ENCODE measurements around the gene GRK5. TPM values are rescaled to one million over a fixed set of nuclear protein-coding genes. Genes with fewer than 3 reads are reported as not detected.
A peak's percentile ranks its signal among the peaks of the same experiment; 100 is the strongest.

GRK5 gene
- total and polyA plus RNA-seq, 5 donors = 31.3 to 89.9 (median 57.6) TPM

- Histone ChIP-seq H3K27me3 (ENCODE audit: control insufficient read depth, insufficient read depth) (no peaks in the 10 kb centered on the region), H3K27ac (ENCODE audit: low read length) (no peak overlapping the region), H3K4me1 (ENCODE audit: control insufficient read depth, insufficient read depth, low read length) (peaks cover 16% of the 10 kb centered on the region), H3K9me3 (ENCODE audit: control insufficient read depth, low read length) (no peaks in the 10 kb centered on the region), H3K4me3 (ENCODE audit: low read length) (no peak overlapping the region)
- ATAC-seq (peak in 1 of 2 donors; percentile 15), DNase-seq (peak in 1 of 3 donors; percentile 62)
- 66% methylated on average over 11 of the region's 11 CpGs for WGBS
- intact Hi-C loops (cut with DNase I) = no loop called here
Measured at GRCh38 chr10:119383174-119383856, 175.9 kb downstream of the GRK5 start.

GRCh38 chr10:119384127-119384526 is 176.8 kb downstream of the GRK5 start:
- intact Hi-C loops (cut with DNase I) = no loop called here
- WGBS = 89% methylated on average over 5 of the region's 5 CpGs
- H3K4me1 ChIP-seq (ENCODE audit: control insufficient read depth, insufficient read depth, low read length) = peaks cover 18% of the 10 kb centered on the region
- no peak overlapping the region for H3K4me3 ChIP-seq (ENCODE audit: low read length)
- no peaks in the 10 kb centered on the region for H3K9me3 ChIP-seq (ENCODE audit: control insufficient read depth, low read length)
- peak overlapping the region; percentile 2 for H3K27ac ChIP-seq (ENCODE audit: low read length)
- ATAC-seq (no peak), DNase-seq (no peak)
- no peaks in the 10 kb centered on the region for H3K27me3 ChIP-seq (ENCODE audit: control insufficient read depth, insufficient read depth)

GRCh38 chr10:119386666-119387065 is 179.3 kb downstream of the GRK5 start:
- Histone ChIP-seq H3K27me3 (ENCODE audit: control insufficient read depth, insufficient read depth) (no peaks in the 10 kb centered on the region), H3K27ac (ENCODE audit: low read length) (no peak overlapping the region), H3K4me1 (ENCODE audit: control insufficient read depth, insufficient read depth, low read length) (peaks cover 16% of the 10 kb centered on the region), H3K9me3 (ENCODE audit: control insufficient read depth, low read length) (no peaks in the 10 kb centered on the region), H3K4me3 (ENCODE audit: low read length) (no peak overlapping the region)
- ATAC-seq (no peak), DNase-seq (no peak)
- intact Hi-C loops (cut with DNase I) = no loop called here
- WGBS = 93% methylated on average over 15 of the region's 15 CpGs

- DNase-seq = no peak
- Histone ChIP-seq H3K9me3 (ENCODE audit: control insufficient read depth, low read length) (no peaks in the 10 kb centered on the region), H3K27me3 (ENCODE audit: control insufficient read depth, insufficient read depth) (no peaks in the 10 kb centered on the region), H3K4me1 (ENCODE audit: control insufficient read depth, insufficient read depth, low read length) (peaks cover 12% of the 10 kb centered on the region), H3K27ac (ENCODE audit: low read length) (no peak overlapping the region), H3K4me3 (ENCODE audit: low read length) (no peak overlapping the region)
- no peak for ATAC-seq
- WGBS = 98% methylated on average over 1 of the region's 1 CpG
- intact Hi-C loops (cut with DNase I) = no loop called here
Measured at GRCh38 chr10:119388849-119389345, 181.5 kb downstream of the GRK5 start.

GRCh38 chr10:119391440-119392251 is 184.3 kb downstream of the GRK5 start:
- 84% methylated on average over 18 of the region's 18 CpGs for WGBS
- H3K27ac ChIP-seq (ENCODE audit: low read length) = no peak overlapping the region
- intact Hi-C loops (cut with DNase I) = no loop called here
- peak in 2 of 3 donors; percentile 48 to 51 for DNase-seq
- peaks cover 22% of the 10 kb centered on the region for H3K4me1 ChIP-seq (ENCODE audit: control insufficient read depth, insufficient read depth, low read length)
- ATAC-seq = peak in 1 of 2 donors; percentile 31
- no peaks in the 10 kb centered on the region for H3K9me3 ChIP-seq (ENCODE audit: control insufficient read depth, low read length)
- H3K4me3 ChIP-seq (ENCODE audit: low read length) = no peak overlapping the region
- H3K27me3 ChIP-seq (ENCODE audit: control insufficient read depth, insufficient read depth) = no peaks in the 10 kb centered on the region

- WGBS = 63% methylated on average over 13 of the region's 13 CpGs
- intact Hi-C loops (cut with DNase I) = no loop called here
- ATAC-seq (peak; percentile 5 to 40), DNase-seq (peak in 2 of 3 donors; percentile 65 to 68)
- Histone ChIP-seq H3K27ac (ENCODE audit: low read length) (no peak overlapping the region), H3K9me3 (ENCODE audit: control insufficient read depth, low read length) (no peaks in the 10 kb centered on the region), H3K27me3 (ENCODE audit: control insufficient read depth, insufficient read depth) (no peaks in the 10 kb centered on the region), H3K4me3 (ENCODE audit: low read length) (no peak overlapping the region), H3K4me1 (ENCODE audit: control insufficient read depth, insufficient read depth, low read length) (peaks cover 20% of the 10 kb centered on the region)
Measured at GRCh38 chr10:119393019-119393418, 185.6 kb downstream of the GRK5 start.

GRCh38 chr10:119393421-119393820 is 186.1 kb downstream of the GRK5 start:
- intact Hi-C loops (cut with DNase I) = no loop called here
- Histone ChIP-seq H3K27me3 (ENCODE audit: control insufficient read depth, insufficient read depth) (no peaks in the 10 kb centered on the region), H3K4me1 (ENCODE audit: control insufficient read depth, insufficient read depth, low read length) (peaks cover 20% of the 10 kb centered on the region), H3K4me3 (ENCODE audit: low read length) (no peak overlapping the region), H3K9me3 (ENCODE audit: control insufficient read depth, low read length) (no peaks in the 10 kb centered on the region), H3K27ac (ENCODE audit: low read length) (no peak overlapping the region)
- ATAC-seq (no peak), DNase-seq (peak in 1 of 3 donors; percentile 32)
- WGBS = 80% methylated on average over 11 of the region's 11 CpGs

- H3K4me3 ChIP-seq (ENCODE audit: low read length) = no peak overlapping the region
- WGBS = 93% methylated on average over 4 of the region's 4 CpGs
- no peaks in the 10 kb centered on the region for H3K9me3 ChIP-seq (ENCODE audit: control insufficient read depth, low read length)
- ATAC-seq = no peak
- H3K27me3 ChIP-seq (ENCODE audit: control insufficient read depth, insufficient read depth) = no peaks in the 10 kb centered on the region
- no peak overlapping the region for H3K27ac ChIP-seq (ENCODE audit: low read length)
- intact Hi-C loops (cut with DNase I) = no loop called here
- peak in 1 of 3 donors; percentile 40 for DNase-seq
- H3K4me1 ChIP-seq (ENCODE audit: control insufficient read depth, insufficient read depth, low read length) = peaks cover 19% of the 10 kb centered on the region
Measured at GRCh38 chr10:119393845-119394244, 186.5 kb downstream of the GRK5 start.

- intact Hi-C loops (cut with DNase I) = no loop called here
- Histone ChIP-seq H3K27me3 (ENCODE audit: control insufficient read depth, insufficient read depth) (no peaks in the 10 kb centered on the region), H3K4me1 (ENCODE audit: control insufficient read depth, insufficient read depth, low read length) (peaks cover 19% of the 10 kb centered on the region), H3K9me3 (ENCODE audit: control insufficient read depth, low read length) (no peaks in the 10 kb centered on the region), H3K27ac (ENCODE audit: low read length) (peak overlapping the region; percentile 34), H3K4me3 (ENCODE audit: low read length) (no peak overlapping the region)
- 72% methylated on average over 9 of the region's 11 CpGs for WGBS
- ATAC-seq (peak in 1 of 2 donors; percentile 3), DNase-seq (peak in 1 of 3 donors; percentile 67)
Measured at GRCh38 chr10:119394657-119395279, 187.4 kb downstream of the GRK5 start.

- H3K27ac ChIP-seq (ENCODE audit: low read length) = peak overlapping the region; percentile 53
- H3K9me3 ChIP-seq (ENCODE audit: control insufficient read depth, low read length) = no peaks in the 10 kb centered on the region
- H3K4me1 ChIP-seq (ENCODE audit: control insufficient read depth, insufficient read depth, low read length) = peaks cover 19% of the 10 kb centered on the region
- no peaks in the 10 kb centered on the region for H3K27me3 ChIP-seq (ENCODE audit: control insufficient read depth, insufficient read depth)
- peak; percentile 86 to 91 (median 90) for DNase-seq
- intact Hi-C loops (cut with DNase I) = no loop called here
- peak; percentile 76 to 82 for ATAC-seq
- 50% methylated on average over 24 of the region's 24 CpGs for WGBS
- no peak overlapping the region for H3K4me3 ChIP-seq (ENCODE audit: low read length)
Measured at GRCh38 chr10:119395280-119396007, 188.1 kb downstream of the GRK5 start.
